HepG2 (cell line): ENCODE data around the gene EFS. TPM values are rescaled to one million over a fixed set of nuclear protein-coding genes. Genes with fewer than 3 reads are reported as not detected.
A peak's percentile ranks its signal among the peaks of the same experiment; 100 is the strongest.

Experiments
- AHR ChIP-seq: IDR thresholded peaks from 2 replicates; pipeline ENCODE4 v1.6.1; 2018; ENCODE audit warnings: missing genetic modification reagents, missing compliant biosample characterization
- ARID4A ChIP-seq: sonication (generic); formaldehyde crosslinking; IDR thresholded peaks from 2 replicates; pipeline ENCODE4 v1.5.0; 2020; ENCODE audit warnings: mild to moderate bottlenecking, missing genetic modification reagents, borderline replicate concordance
- ESRRA ChIP-seq: sonication (generic); formaldehyde crosslinking; IDR thresholded peaks from 2 replicates; pipeline ENCODE4 v1.5.1; 2020; ENCODE audit warnings: mild to moderate bottlenecking, low read depth, missing genetic modification reagents
- EZH2 ChIP-seq: conservative IDR thresholded peaks from 2 replicates; pipeline ENCODE4 v1.6.1; 2012; ENCODE audit warnings: mild to moderate bottlenecking, low read depth, low read length, moderate library complexity
- FOXC1 ChIP-seq: sonication (generic); formaldehyde crosslinking; IDR thresholded peaks from 2 replicates; pipeline ENCODE4 v1.8.0; 2022; ENCODE audit warnings: mild to moderate bottlenecking, missing genetic modification reagents, borderline replicate concordance
- FOXO1 ChIP-seq: sonication (generic); formaldehyde crosslinking; IDR thresholded peaks from 2 replicates; pipeline ENCODE4 v1.4.0; 2020; ENCODE audit warnings: missing genetic modification reagents
- FUBP1 ChIP-seq: sonication (generic); formaldehyde crosslinking; IDR thresholded peaks from 2 replicates; pipeline ENCODE4 v1.5.1; 2020; ENCODE audit warnings: missing genetic modification reagents, mild to moderate bottlenecking, borderline replicate concordance
- GLMP ChIP-seq: sonication (generic); formaldehyde crosslinking; IDR thresholded peaks from 2 replicates; pipeline ENCODE4 v1.9.0; 2021; ENCODE audit warnings: missing genetic modification reagents, mild to moderate bottlenecking, borderline replicate concordance
- KDM5B ChIP-seq: sonication (generic); formaldehyde crosslinking; IDR thresholded peaks from 2 replicates; pipeline ENCODE4 v1.4.0; 2020; ENCODE audit warnings: missing genetic modification reagents, mild to moderate bottlenecking, borderline replicate concordance
- SATB2 ChIP-seq: sonication (generic); formaldehyde crosslinking; IDR thresholded peaks from 2 replicates; pipeline ENCODE4 v1.5.0; 2020; ENCODE audit warnings: missing genetic modification reagents
- ZNF17 ChIP-seq: sonication (generic); formaldehyde crosslinking; IDR thresholded peaks from 2 replicates; pipeline ENCODE4 v1.5.0; 2020; ENCODE audit warnings: mild to moderate bottlenecking, missing genetic modification reagents
- ZNF253 ChIP-seq: sonication (generic); formaldehyde crosslinking; IDR thresholded peaks from 2 replicates; pipeline ENCODE4 v1.8.0; 2022; ENCODE audit warnings: mild to moderate bottlenecking, missing genetic modification reagents, borderline replicate concordance
- ZNF333 ChIP-seq: sonication (generic); formaldehyde crosslinking; IDR thresholded peaks from 2 replicates; pipeline ENCODE4 v1.4.0; 2020; ENCODE audit warnings: mild to moderate bottlenecking, missing genetic modification reagents, borderline replicate concordance
- ZNF530 ChIP-seq: sonication (generic); formaldehyde crosslinking; IDR thresholded peaks from 2 replicates; pipeline ENCODE4 v1.5.0; 2020; ENCODE audit warnings: low read depth, mild to moderate bottlenecking, missing genetic modification reagents
- ZNF687 ChIP-seq: sonication (generic); formaldehyde crosslinking; IDR thresholded peaks from 2 replicates; pipeline ENCODE4 v1.5.1; 2020; ENCODE audit warnings: mild to moderate bottlenecking, missing genetic modification reagents, moderate library complexity
- ZNF724P ChIP-seq: sonication (generic); formaldehyde crosslinking; IDR thresholded peaks from 2 replicates; pipeline ENCODE4 v1.8.0; 2022; ENCODE audit warnings: missing genetic modification reagents, borderline replicate concordance
- ZSCAN12 ChIP-seq: sonication (generic); formaldehyde crosslinking; IDR thresholded peaks from 2 replicates; pipeline ENCODE4 v1.9.0; 2021; ENCODE audit warnings: mild to moderate bottlenecking, missing genetic modification reagents
- polyA plus RNA-seq, 8 experiments: library from polyadenylated mRNA; depleted of rRNA in 3 of 8; stranded (reverse) in 7 of 8; unstranded in 1 of 8; fragments of >200 nt; fragmentation: Illumina TruSeq in 4 of 8; extraction: Trizol in 4 of 8; gene quantifications; 2 replicates each; pipeline versions ENCODE4 v1.2.1 to v1.2.3, GENCODE V29; 2011 to 2016; ENCODE audit warnings: low read depth in 4 of 8, missing spikeins in 1 of 8, mixed read lengths in 1 of 8; ENCODE audit not compliant: insufficient read depth in 1 of 8
- total RNA-seq, 5 experiments: library from RNA; depleted of rRNA; stranded (reverse); fragments of >200 nt; fragmentation: Illumina TruSeq; extraction: Trizol; gene quantifications; 2 replicates each; pipeline ENCODE4 v1.2.3, GENCODE V29; 2016; ENCODE audit warnings: low read depth in 1 of 5

The EFS gene
- total and polyA plus RNA-seq, 2 of the 13 experiments (the other 11 are each of a cell fraction or from before 2014, with no cell fraction given) = not detected

GRCh38 chr14:23380197-23380914, 15.4 kb upstream of the EFS start (continued):
- no peak for TF ChIP-seq ZNF530 (CRISPR knock-in tag)
- no peak for TF ChIP-seq ZNF333 (CRISPR knock-in tag)
- TF ChIP-seq SATB2 (CRISPR knock-in tag) = no peak
- TF ChIP-seq ZNF687 (CRISPR knock-in tag) = no peak; the same call in 1 of the 2 replicates
- TF ChIP-seq FOXC1 (CRISPR knock-in tag) = 0 out of 2 replicates have a peak, but pooled peaks have one; percentile 7
- no peak for TF ChIP-seq EZH2
- TF ChIP-seq ESRRA = no peak
- no peak for TF ChIP-seq ZSCAN12 (CRISPR knock-in tag)
- TF ChIP-seq FOXO1 (CRISPR knock-in tag) = no peak
- TF ChIP-seq GLMP = no peak
- no peak for TF ChIP-seq ZNF253 (CRISPR knock-in tag)
- no peak for TF ChIP-seq ZNF17 (CRISPR knock-in tag)
- TF ChIP-seq ZNF724P (CRISPR knock-in tag) = no peak
- TF ChIP-seq ARID4A (CRISPR knock-in tag) = no peak
- no peak for TF ChIP-seq AHR (CRISPR knock-in tag)
- no peak for TF ChIP-seq FUBP1 (CRISPR knock-in tag)
- TF ChIP-seq KDM5B (CRISPR knock-in tag) = peak; percentile 41; the same call in 1 of the 2 replicates
